BE2C (cell line): ENCODE data around the gene ZNF30.

ENCODE experiments used
- DNase-seq: peaks from one replicate; pipeline ENCODE4 v3.0.0-alpha.2; 2020
- H3K27me3 ChIP-seq: fragments of 250-450 bp; sonication (Bioruptor Pico); 2 replicates; pipeline ENCODE4 v1.5.1; 2020; ENCODE audit warnings: mild to moderate bottlenecking
- H3K36me3 ChIP-seq: fragments of 250-450 bp; sonication (Bioruptor Pico); 2 replicates; pipeline ENCODE4 v1.5.1; 2020; ENCODE audit warnings: mild to moderate bottlenecking
- H3K4me1 ChIP-seq: fragments of 250-450 bp; sonication (Bioruptor Pico); 2 replicates; pipeline ENCODE4 v1.5.1; 2020
- H3K4me3 ChIP-seq: 2 replicates; pipeline ENCODE4 v1.5.1; 2011; ENCODE audit warnings: low read depth, low read length
- H3K9me3 ChIP-seq: fragments of 250-450 bp; sonication (Bioruptor Pico); 2 replicates; pipeline ENCODE4 v1.5.1; 2020
- TF ChIP-seq, protein P1 (sequence below): IDR thresholded peaks from 2 replicates; pipeline ENCODE4 v1.5.1; 2012; ENCODE audit warnings: mild to moderate bottlenecking, low read depth, low read length

Gene ZNF30

DNA sequence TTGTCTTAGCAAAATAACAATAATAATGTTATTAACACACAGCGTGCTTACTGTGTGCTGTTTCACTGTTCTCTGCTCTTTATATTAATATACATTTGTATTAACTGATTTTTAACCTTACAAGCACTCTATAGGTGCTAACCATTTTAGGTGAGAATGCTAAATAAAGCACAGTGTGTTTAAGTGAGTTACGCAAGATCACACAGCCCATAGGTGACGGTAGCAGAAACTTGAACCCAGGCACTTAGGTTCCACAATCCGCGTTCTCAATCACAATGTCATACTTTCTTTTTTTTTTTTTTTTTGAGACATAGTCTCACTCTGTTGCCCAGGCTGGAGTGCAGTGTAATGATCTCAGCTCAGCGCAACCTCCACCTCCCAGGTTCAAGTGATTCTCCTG, 5.8 kb downstream of the ZNF30 start:
- Histone ChIP-seq H3K4me1 (no peaks in the 10 kb centered on the region), H3K4me3 (no peak overlapping the region), H3K9me3 (no peaks in the 10 kb centered on the region), H3K27me3 (no peaks in the 10 kb centered on the region), H3K36me3 (peaks cover 24% of the 10 kb centered on the region)
- TF ChIP-seq, protein P1, sequence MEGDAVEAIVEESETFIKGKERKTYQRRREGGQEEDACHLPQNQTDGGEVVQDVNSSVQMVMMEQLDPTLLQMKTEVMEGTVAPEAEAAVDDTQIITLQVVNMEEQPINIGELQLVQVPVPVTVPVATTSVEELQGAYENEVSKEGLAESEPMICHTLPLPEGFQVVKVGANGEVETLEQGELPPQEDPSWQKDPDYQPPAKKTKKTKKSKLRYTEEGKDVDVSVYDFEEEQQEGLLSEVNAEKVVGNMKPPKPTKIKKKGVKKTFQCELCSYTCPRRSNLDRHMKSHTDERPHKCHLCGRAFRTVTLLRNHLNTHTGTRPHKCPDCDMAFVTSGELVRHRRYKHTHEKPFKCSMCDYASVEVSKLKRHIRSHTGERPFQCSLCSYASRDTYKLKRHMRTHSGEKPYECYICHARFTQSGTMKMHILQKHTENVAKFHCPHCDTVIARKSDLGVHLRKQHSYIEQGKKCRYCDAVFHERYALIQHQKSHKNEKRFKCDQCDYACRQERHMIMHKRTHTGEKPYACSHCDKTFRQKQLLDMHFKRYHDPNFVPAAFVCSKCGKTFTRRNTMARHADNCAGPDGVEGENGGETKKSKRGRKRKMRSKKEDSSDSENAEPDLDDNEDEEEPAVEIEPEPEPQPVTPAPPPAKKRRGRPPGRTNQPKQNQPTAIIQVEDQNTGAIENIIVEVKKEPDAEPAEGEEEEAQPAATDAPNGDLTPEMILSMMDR, result no peak
- no peak for DNase-seq

DNA sequence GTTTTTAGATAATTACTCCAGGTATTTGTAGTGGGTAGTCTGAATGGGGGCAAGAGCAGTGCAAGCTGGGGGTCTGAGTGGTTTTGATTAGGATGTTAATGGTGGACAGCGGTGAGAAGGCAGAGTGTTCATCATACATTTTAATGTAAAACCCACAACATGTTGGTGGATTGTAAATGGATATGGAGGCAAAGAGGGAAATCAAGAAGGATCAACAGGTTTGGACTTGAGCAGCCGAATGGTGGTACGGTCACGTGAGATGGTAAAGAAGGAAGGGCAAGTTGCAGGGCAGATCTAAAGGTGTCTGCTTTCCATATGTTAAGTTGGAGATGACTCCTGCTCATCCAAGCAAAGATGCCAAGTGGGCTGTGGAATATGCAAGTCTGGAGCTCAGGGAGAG, 9.5 kb downstream of the ZNF30 start:
- Histone ChIP-seq H3K27me3 (no peaks in the 10 kb centered on the region), H3K9me3 (no peaks in the 10 kb centered on the region; the same call in 1 of the 2 replicates), H3K36me3 (peaks cover 22% of the 10 kb centered on the region), H3K4me1 (no peaks in the 10 kb centered on the region), H3K4me3 (no peak overlapping the region)
- no peak for DNase-seq
- TF ChIP-seq, protein P1, result no peak

DNA sequence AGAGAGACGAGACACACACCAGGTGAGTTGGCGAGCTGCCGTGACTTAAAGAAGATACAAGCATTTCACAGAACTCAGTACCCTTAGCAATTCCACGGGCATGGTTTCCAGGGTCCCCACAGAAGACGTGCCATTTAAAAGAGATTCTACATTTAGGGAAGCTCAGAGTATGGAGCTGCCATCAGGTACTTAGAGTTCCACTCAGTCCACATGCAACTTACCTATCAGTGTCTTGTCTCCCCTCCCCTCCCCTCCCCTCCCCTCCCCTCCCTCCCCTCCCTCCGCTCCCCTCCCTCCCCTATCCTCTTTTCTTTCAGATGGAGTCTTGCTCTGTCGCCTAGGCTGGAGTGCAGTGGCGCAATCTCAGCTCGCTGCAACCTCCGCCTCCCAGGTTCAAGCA, 12.2 kb downstream of the ZNF30 start:
- no peak for DNase-seq
- Histone ChIP-seq H3K4me3 (no peak overlapping the region), H3K36me3 (peaks cover 21% of the 10 kb centered on the region), H3K9me3 (peaks cover 7% of the 10 kb centered on the region), H3K4me1 (no peaks in the 10 kb centered on the region), H3K27me3 (no peaks in the 10 kb centered on the region)
- TF ChIP-seq, protein P1, result no peak

DNA sequence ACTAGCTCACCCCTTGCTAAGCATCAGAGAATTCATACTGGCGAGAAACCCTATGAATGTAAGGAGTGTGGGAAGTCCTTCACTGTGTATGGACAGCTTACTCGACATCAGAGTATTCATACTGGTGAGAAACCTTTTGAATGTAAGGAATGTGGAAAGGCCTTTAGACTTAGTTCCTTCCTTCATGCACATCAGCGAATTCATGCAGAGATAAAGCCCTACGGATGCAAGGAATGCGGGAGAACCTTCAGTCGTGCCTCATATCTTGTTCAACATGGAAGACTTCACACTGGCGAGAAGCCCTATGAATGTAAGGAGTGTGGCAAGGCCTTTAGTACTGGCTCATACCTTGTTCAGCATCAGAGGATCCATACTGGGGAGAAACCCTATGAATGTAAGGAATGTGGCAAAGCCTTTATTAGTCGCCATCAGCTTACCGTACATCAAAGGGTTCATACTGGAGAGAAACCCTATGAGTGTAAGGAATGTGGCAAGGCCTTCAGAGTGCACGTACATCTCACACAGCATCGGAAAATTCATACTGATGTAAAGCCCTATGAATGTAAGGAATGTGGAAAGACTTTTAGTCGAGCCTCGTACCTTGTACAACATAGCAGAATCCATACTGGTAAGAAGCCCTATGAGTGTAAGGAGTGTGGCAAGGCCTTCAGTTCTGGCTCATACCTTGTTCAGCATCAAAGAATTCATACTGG, 17.3 kb downstream of the ZNF30 start:
- Histone ChIP-seq H3K27me3 (no peaks in the 10 kb centered on the region), H3K4me3 (no peak overlapping the region), H3K9me3 (peaks cover 12% of the 10 kb centered on the region), H3K4me1 (no peaks in the 10 kb centered on the region), H3K36me3 (peaks cover 50% of the 10 kb centered on the region)
- TF ChIP-seq, protein P1, result no peak
- DNase-seq, result no peak

DNA sequence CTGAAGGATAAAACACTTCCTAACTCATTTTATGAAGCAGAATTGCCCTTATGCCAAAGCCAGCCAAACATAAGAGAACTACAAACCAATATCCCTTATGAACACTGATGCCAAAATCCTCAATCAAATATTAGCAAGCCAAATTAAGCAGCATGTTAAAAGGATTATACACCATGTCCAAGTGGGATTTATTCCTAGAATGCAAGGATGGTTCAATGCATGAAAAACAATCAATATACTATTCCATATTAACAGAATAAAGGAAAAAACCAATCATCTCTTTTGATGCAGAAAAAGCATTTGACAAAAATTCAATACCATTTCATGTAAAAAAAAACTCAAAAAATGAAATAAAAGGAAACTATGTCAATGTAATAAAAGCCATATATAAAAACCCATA, 26.4 kb downstream of the ZNF30 start:
- Histone ChIP-seq H3K9me3 (peaks cover 8% of the 10 kb centered on the region), H3K27me3 (no peaks in the 10 kb centered on the region), H3K4me1 (no peaks in the 10 kb centered on the region), H3K36me3 (peaks cover 77% of the 10 kb centered on the region), H3K4me3 (no peak overlapping the region)
- TF ChIP-seq, protein P1, result no peak
- DNase-seq, result no peak

DNA sequence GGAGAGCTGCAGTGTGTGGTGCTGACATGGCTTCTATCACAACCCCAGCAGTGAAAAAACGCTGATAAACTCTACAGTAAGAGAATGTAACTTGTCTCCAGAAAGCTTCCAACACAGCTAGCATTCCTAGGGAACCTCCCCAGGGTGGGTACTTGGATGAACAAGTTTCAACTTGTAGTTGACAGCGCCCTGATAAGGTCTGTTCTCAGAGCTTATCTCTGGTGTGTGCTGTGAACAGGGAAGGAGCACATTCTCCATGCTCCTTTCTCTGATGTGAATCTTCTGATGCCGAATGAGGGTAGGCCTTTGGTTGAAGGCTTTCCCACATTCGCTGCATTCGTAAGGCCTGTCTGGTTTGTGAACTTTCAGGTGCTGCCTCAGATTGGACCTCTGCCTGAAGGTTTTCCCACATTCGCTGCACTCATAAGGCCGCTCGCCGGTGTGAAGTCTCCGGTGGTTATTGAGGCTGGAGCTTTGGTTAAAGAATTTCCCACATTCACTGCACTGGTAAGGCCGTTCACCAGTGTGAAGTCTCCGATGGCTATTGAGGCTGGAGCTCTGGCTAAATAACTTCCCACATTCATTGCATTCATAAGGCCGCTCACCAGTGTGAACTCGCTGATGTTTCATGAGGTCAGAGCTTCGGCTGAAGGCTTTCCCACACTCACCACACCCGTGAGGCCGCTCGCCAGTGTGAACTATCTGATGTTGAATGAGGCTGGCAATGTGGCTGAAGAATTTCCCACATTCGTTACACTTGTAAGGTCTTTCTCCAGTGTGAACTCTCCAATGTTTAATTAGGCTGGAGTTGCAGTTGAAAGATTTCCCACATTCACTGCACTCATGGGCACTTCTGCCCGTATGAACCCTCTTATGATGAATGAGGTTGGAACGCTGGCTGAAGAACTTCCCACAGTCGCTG, 31.4 kb downstream of the ZNF30 start:
- peaks cover 27% of the 10 kb centered on the region for H3K9me3 ChIP-seq
- DNase-seq, result no peak
- H3K27me3 ChIP-seq, result no peaks in the 10 kb centered on the region
- H3K36me3 ChIP-seq, result peaks cover 77% of the 10 kb centered on the region
- no peaks in the 10 kb centered on the region for H3K4me1 ChIP-seq
- TF ChIP-seq, protein P1, result no peak
- no peak overlapping the region for H3K4me3 ChIP-seq
